ENCODE results near the gene PKIG. TPM values are rescaled to one million over a fixed set of nuclear protein-coding genes. Genes with fewer than 3 reads are reported as not detected.
A peak's percentile ranks its signal among the peaks of the same experiment; 100 is the strongest.

Gene PKIG
- total and polyA plus RNA-seq, 2 donors (not counting 3 experiments of a cell fraction or from before 2014, with no cell fraction given) = 135 to 167 TPM

DNA sequence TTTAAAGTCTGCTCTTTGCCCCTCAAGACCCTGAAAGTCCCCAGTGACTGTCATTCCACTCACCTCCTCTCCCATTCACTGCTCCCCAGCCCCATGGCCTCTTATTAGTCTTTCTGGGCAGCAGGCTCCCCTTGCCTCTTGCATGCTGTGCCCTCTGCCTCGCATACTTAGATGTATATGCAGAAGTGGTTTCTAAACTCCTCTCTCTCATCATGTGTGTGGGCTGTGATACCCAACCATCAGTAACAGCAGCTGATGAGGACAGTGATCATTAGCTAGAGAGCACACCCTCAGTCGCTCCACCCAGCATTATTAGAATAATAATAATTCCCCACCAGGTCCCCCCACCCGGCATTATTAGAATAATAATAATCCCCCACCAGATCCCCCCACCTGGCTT lies 14.5 kb downstream of the PKIG start:
- H3K79me2 ChIP-seq (ENCODE audit: control insufficient read depth, insufficient read depth, low read length) = peaks cover 79% of the 10 kb centered on the region
- H3K27me3 ChIP-seq (ENCODE audit: control insufficient read depth in 2 of 2, insufficient read depth in 2 of 2, low read length in 2 of 2) = no peaks in the 10 kb centered on the region
- H4K20me1 ChIP-seq (replicated peaks; ENCODE audit: control insufficient read depth, extremely low read depth, insufficient read depth, low read length) = no peaks in the 10 kb centered on the region
- H3K9me1 ChIP-seq (replicated peaks; ENCODE audit: control insufficient read depth, extremely low read depth, insufficient read depth, low read length) = no peaks in the 10 kb centered on the region
- H3K27ac ChIP-seq (ENCODE audit: insufficient read depth, low read depth, low read length) = no peak overlapping the region
- intact Hi-C loops (cut with micrococcal nuclease) (no loop called here), dilution Hi-C loops (cut with MboI; ENCODE audit: extremely low pct_ligation_motif_present, low sequenced_read_pairs) (no loop called here)
- H3K36me3 ChIP-seq (ENCODE audit: control insufficient read depth in 2 of 2, extremely low read depth in 1 of 2, insufficient read depth in 2 of 2, low read length in 2 of 2) = peaks cover 3 to 10% of the 10 kb centered on the region in 2 experiments
- FAIRE-seq (peak; percentile 35), DNase-seq (ENCODE audit: low read depth, low spot score) (no peak)
- peaks cover 77% of the 10 kb centered on the region for H3K4me1 ChIP-seq (ENCODE audit: control insufficient read depth, extremely low read depth, insufficient read depth, low read length)
- H3K9me3 ChIP-seq (replicated peaks; ENCODE audit: control insufficient read depth, insufficient read depth, low read length) = no peaks in the 10 kb centered on the region
- H3K4me3 ChIP-seq (replicated peaks in 1 of 3; ENCODE audit: insufficient read depth in 1 of 3, low read depth in 1 of 3, low read length in 3 of 3) = no peak overlapping the region
- H2AFZ ChIP-seq (ENCODE audit: low read depth, low read length) = no peak overlapping the region
- CTCF ChIA-PET = interaction anchor here (1.1 to 2.9 kb wide), 6 partner anchors 10 to 212 kb away, joined by 3 to 18 read pairs (median 16); partner anchors contain the start of gene PKIG
- no peak overlapping the region for H3K4me2 ChIP-seq (ENCODE audit: insufficient read depth, low read length)
- no peak overlapping the region for H3K9ac ChIP-seq (replicated peaks; ENCODE audit: extremely low read depth, insufficient read depth, low read length)
- no TSS peak for BruUV-seq (replicated peaks)
- TF ChIP-seq POLR2A (IDR thresholded peaks at IDR 0.05; ENCODE audit: low read depth, low read length) (no peak), GATA2 (IDR thresholded peaks at IDR 0.05; ENCODE audit: insufficient read depth, insufficient read length, low read depth, low read length) (no peak), POLR2AphosphoS5 (IDR thresholded peaks at IDR 0.05; ENCODE audit: insufficient read depth, low read depth, low read length) (no peak), MYC (IDR thresholded peaks at IDR 0.05; ENCODE audit: low read depth, low read length) (no peak), EZH2 (IDR thresholded peaks at IDR 0.05; ENCODE audit: borderline replicate concordance, low read depth, low read length, severe bottlenecking) (no peak)
- TF ChIP-seq, protein P1, sequence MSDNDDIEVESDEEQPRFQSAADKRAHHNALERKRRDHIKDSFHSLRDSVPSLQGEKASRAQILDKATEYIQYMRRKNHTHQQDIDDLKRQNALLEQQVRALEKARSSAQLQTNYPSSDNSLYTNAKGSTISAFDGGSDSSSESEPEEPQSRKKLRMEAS (IDR thresholded peaks at IDR 0.05; ENCODE audit: insufficient read depth, insufficient read length) = no peak
- POLR2A ChIA-PET = interaction anchor here (1.6 kb wide), 1 partner anchor 13 kb away, joined by 4 read pairs; no protein-coding TSS in a partner anchor

DNA sequence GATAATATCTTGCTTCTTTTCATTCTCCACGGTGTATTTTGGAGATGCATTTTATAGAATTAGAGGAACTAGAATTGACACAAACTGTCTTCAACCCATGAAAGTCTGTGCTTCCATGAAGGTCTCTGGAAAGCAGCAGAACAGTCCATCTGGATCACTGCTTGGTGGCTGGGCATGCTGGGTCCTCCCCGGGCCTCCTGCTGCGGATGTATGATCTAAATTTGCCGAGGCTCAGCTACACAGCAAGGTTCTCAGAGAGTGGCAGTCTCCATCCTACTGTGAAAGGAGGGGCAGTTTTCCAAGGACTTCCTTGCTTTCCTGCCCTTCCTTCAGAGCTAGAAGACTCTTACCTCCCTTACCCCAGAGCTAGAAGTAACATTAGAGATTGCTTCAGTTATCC lies 15.1 kb downstream of the PKIG start:
- ChIA-PET CTCF (interaction anchor here (0.7 to 2.9 kb wide), 8 partner anchors 10 to 212 kb away, joined by 3 to 18 read pairs (median 10); partner anchors contain the start of gene PKIG), POLR2A (interaction anchor here (1.6 kb wide), 1 partner anchor 14 kb away, joined by 4 read pairs; no protein-coding TSS in a partner anchor)
- dilution Hi-C loops (cut with MboI; ENCODE audit: extremely low pct_ligation_motif_present, low sequenced_read_pairs) = no loop called here
- H3K4me1 ChIP-seq (ENCODE audit: control insufficient read depth, extremely low read depth, insufficient read depth, low read length) = peaks cover 83% of the 10 kb centered on the region
- H3K27me3 ChIP-seq (ENCODE audit: control insufficient read depth in 2 of 2, insufficient read depth in 2 of 2, low read length in 2 of 2) = no peaks in the 10 kb centered on the region
- no TSS peak for BruUV-seq (replicated peaks)
- no peaks in the 10 kb centered on the region for H3K9me3 ChIP-seq (replicated peaks; ENCODE audit: control insufficient read depth, insufficient read depth, low read length)
- H3K4me2 ChIP-seq (ENCODE audit: insufficient read depth, low read length) = peak overlapping the region; percentile 67
- H3K4me3 ChIP-seq (replicated peaks in 1 of 3; ENCODE audit: insufficient read depth in 1 of 3, low read depth in 1 of 3, low read length in 3 of 3) = no peak overlapping the region
- no peaks in the 10 kb centered on the region for H4K20me1 ChIP-seq (replicated peaks; ENCODE audit: control insufficient read depth, extremely low read depth, insufficient read depth, low read length)
- peak overlapping the region; percentile 64 for H3K9ac ChIP-seq (replicated peaks; ENCODE audit: extremely low read depth, insufficient read depth, low read length)
- peaks cover 2 to 3% of the 10 kb centered on the region in 2 experiments for H3K36me3 ChIP-seq (ENCODE audit: control insufficient read depth in 2 of 2, extremely low read depth in 1 of 2, insufficient read depth in 2 of 2, low read length in 2 of 2)
- peak overlapping the region; percentile 81 for H3K27ac ChIP-seq (ENCODE audit: insufficient read depth, low read depth, low read length)
- FAIRE-seq (no peak), DNase-seq (ENCODE audit: low read depth, low spot score) (peak; percentile 40)
- intact Hi-C loops (cut with micrococcal nuclease) = no loop called here
- no peak overlapping the region for H2AFZ ChIP-seq (ENCODE audit: low read depth, low read length)
- H3K9me1 ChIP-seq (replicated peaks; ENCODE audit: control insufficient read depth, extremely low read depth, insufficient read depth, low read length) = no peaks in the 10 kb centered on the region
- no peak for TF ChIP-seq FOS (IDR thresholded peaks at IDR 0.05; ENCODE audit: borderline replicate concordance, insufficient read depth, low read length)
- TF ChIP-seq EZH2 (IDR thresholded peaks at IDR 0.05; ENCODE audit: borderline replicate concordance, low read depth, low read length, severe bottlenecking) = no peak
- TF ChIP-seq POLR2AphosphoS5 (IDR thresholded peaks at IDR 0.05; ENCODE audit: insufficient read depth, low read depth, low read length) = no peak
- no peak for TF ChIP-seq MYC (IDR thresholded peaks at IDR 0.05; ENCODE audit: low read depth, low read length)
- TF ChIP-seq, protein P1 (IDR thresholded peaks at IDR 0.05; ENCODE audit: insufficient read depth, insufficient read length) = no peak
- no peak for TF ChIP-seq JUN (IDR thresholded peaks at IDR 0.05; ENCODE audit: borderline replicate concordance, insufficient read depth, insufficient read length, low read depth)
- TF ChIP-seq GATA2 (IDR thresholded peaks at IDR 0.05; ENCODE audit: insufficient read depth, insufficient read length, low read depth, low read length) = no peak
- no peak for TF ChIP-seq POLR2A (IDR thresholded peaks at IDR 0.05; ENCODE audit: low read depth, low read length)
- no peak for TF ChIP-seq CTCF (IDR thresholded peaks at IDR 0.05; ENCODE audit: extremely low read depth in 1 of 2, insufficient read depth in 1 of 2, low read depth in 1 of 2, low read length in 2 of 2)
- H3K79me2 ChIP-seq (ENCODE audit: control insufficient read depth, insufficient read depth, low read length) = peaks cover 82% of the 10 kb centered on the region
